AG09309 (cell line): ENCODE measurements around the gene COL26A1.

ENCODE experiments used
- DNase-seq: peaks from one replicate; pipeline ENCODE4 v3.0.0-alpha.2; 2010; ENCODE audit warnings: low read depth
- H3K4me3 ChIP-seq: 2 replicates; pipeline ENCODE4 v1.5.1; 2011; ENCODE audit warnings: mild to moderate bottlenecking, low read depth, low read length, moderate library complexity; ENCODE audit not compliant: control insufficient read depth
- CTCF ChIP-seq: IDR thresholded peaks from 2 replicates; pipeline ENCODE4 v1.5.1; 2011; ENCODE audit warnings: mild to moderate bottlenecking, low read depth, low read length, inconsistent platforms; ENCODE audit not compliant: insufficient read depth, control insufficient read depth; ENCODE audit errors: missing control alignments

Gene COL26A1

GRCh38 chr7:101596898-101597297 lies 234.2 kb downstream of the COL26A1 start:
- no peak overlapping the region for H3K4me3 ChIP-seq
- DNase-seq, result no peak
- TF ChIP-seq CTCF, result no peak

- DNase-seq, result no peak
- H3K4me3 ChIP-seq, result no peak overlapping the region
- TF ChIP-seq CTCF, result no peak
Measured at GRCh38 chr7:101597941-101598340, 235.3 kb downstream of the COL26A1 start.

GRCh38 chr7:101598422-101598985 lies 235.8 kb downstream of the COL26A1 start:
- no peak for TF ChIP-seq CTCF
- no peak for DNase-seq
- no peak overlapping the region for H3K4me3 ChIP-seq

- TF ChIP-seq CTCF, result no peak
- DNase-seq, result no peak
- no peak overlapping the region for H3K4me3 ChIP-seq
Measured at GRCh38 chr7:101598986-101599771, 236.5 kb downstream of the COL26A1 start.

GRCh38 chr7:101599787-101600186 lies 237.1 kb downstream of the COL26A1 start:
- TF ChIP-seq CTCF, result no peak
- no peak for DNase-seq
- no peak overlapping the region for H3K4me3 ChIP-seq

- no peak for DNase-seq
- no peak for TF ChIP-seq CTCF
- H3K4me3 ChIP-seq, result no peak overlapping the region
Measured at GRCh38 chr7:101602082-101602481, 239.4 kb downstream of the COL26A1 start.
